NT2/D1 (cell line): ENCODE measurements around the gene RANBP17.

Source experiments
- DNase-seq: peaks from one replicate; pipeline ENCODE4 v3.0.0-alpha.2; 2011; ENCODE audit warnings: low read depth, low spot score
- H3K27me3 ChIP-seq: 2 replicates; pipeline ENCODE4 v1.6.0; 2011; ENCODE audit warnings: mild to moderate bottlenecking; ENCODE audit not compliant: insufficient read length, insufficient read depth
- H3K36me3 ChIP-seq: 2 replicates; pipeline ENCODE4 v1.6.1; 2011; ENCODE audit warnings: mild to moderate bottlenecking, low read length, mixed read lengths; ENCODE audit not compliant: insufficient read depth, insufficient read length
- H3K4me1 ChIP-seq: 2 replicates; pipeline ENCODE4 v1.5.1; 2011; ENCODE audit not compliant: insufficient read depth, insufficient read length
- H3K4me3 ChIP-seq: 2 replicates; pipeline ENCODE4 v1.5.1; 2011; ENCODE audit warnings: low read depth; ENCODE audit not compliant: insufficient read length
- H3K9ac ChIP-seq: 2 replicates; pipeline ENCODE4 v1.6.0; 2011; ENCODE audit warnings: low read depth; ENCODE audit not compliant: insufficient read length
- H3K9me3 ChIP-seq: 2 replicates; pipeline ENCODE4 v1.5.1; 2011; ENCODE audit warnings: mild to moderate bottlenecking, low read length; ENCODE audit not compliant: insufficient read depth
- SUZ12 ChIP-seq: IDR thresholded peaks from 2 replicates; pipeline ENCODE4 v1.6.1; 2011; ENCODE audit not compliant: insufficient read length, insufficient read depth; ENCODE audit errors: extremely low read depth
- YY1 ChIP-seq: IDR thresholded peaks from 2 replicates; pipeline ENCODE4 v1.6.1; 2011; ENCODE audit not compliant: insufficient read length, insufficient read depth
- ZNF274 ChIP-seq: IDR thresholded peaks from 2 replicates; pipeline ENCODE4 v1.6.1; 2011; ENCODE audit warnings: mild to moderate bottlenecking, low read depth, low read length

Gene RANBP17

GRCh38 chr5:171221916-171222315, 360.1 kb downstream of the RANBP17 start:
- H3K27me3 ChIP-seq = no peaks in the 10 kb centered on the region
- no peaks in the 10 kb centered on the region for H3K36me3 ChIP-seq
- H3K9me3 ChIP-seq = no peaks in the 10 kb centered on the region
- no peak for DNase-seq
- TF ChIP-seq SUZ12 = no peak
- no peak for TF ChIP-seq YY1
- H3K9ac ChIP-seq = no peak overlapping the region
- H3K4me1 ChIP-seq = no peaks in the 10 kb centered on the region
- no peak overlapping the region for H3K4me3 ChIP-seq

DNA sequence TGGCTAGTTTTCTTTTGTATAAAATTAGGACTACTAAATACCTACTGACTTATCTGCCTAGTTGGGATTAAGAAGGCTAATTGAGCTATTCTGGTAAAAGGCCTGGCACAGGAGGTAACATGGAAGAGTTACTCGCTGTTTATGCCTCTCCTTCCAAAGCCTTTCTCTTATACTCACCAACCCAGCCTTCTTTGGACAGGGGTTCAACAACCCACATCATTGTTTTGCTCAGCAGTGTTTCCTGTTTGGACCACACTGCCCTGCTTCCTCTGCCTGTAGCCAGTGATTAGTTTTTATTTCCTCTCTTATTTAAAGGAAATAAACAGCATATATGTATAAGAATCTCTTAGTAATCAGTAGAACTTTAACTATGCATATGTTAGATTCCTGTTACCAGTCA, 362.1 kb downstream of the RANBP17 start:
- no peak overlapping the region for H3K4me3 ChIP-seq
- TF ChIP-seq SUZ12 (no peak), ZNF274 (no peak), YY1 (no peak)
- no peak overlapping the region for H3K9ac ChIP-seq
- no peaks in the 10 kb centered on the region for H3K4me1 ChIP-seq
- no peaks in the 10 kb centered on the region for H3K9me3 ChIP-seq
- H3K27me3 ChIP-seq = no peaks in the 10 kb centered on the region
- no peaks in the 10 kb centered on the region for H3K36me3 ChIP-seq
- no peak for DNase-seq

- no peak for DNase-seq
- TF ChIP-seq ZNF274 = no peak
- TF ChIP-seq SUZ12 = no peak
- no peak for TF ChIP-seq YY1
- Histone ChIP-seq H3K27me3 (no peaks in the 10 kb centered on the region), H3K36me3 (no peaks in the 10 kb centered on the region), H3K4me3 (no peak overlapping the region), H3K9me3 (no peaks in the 10 kb centered on the region), H3K9ac (no peak overlapping the region), H3K4me1 (no peaks in the 10 kb centered on the region)
Observed at GRCh38 chr5:171226096-171226754, 364.4 kb downstream of the RANBP17 start.

GRCh38 chr5:171226864-171227263, 365.0 kb downstream of the RANBP17 start:
- H3K9ac ChIP-seq = no peak overlapping the region
- TF ChIP-seq YY1 (no peak), ZNF274 (no peak), SUZ12 (no peak)
- H3K4me1 ChIP-seq = no peaks in the 10 kb centered on the region
- H3K36me3 ChIP-seq = no peaks in the 10 kb centered on the region
- no peaks in the 10 kb centered on the region for H3K27me3 ChIP-seq
- no peak overlapping the region for H3K4me3 ChIP-seq
- H3K9me3 ChIP-seq = no peaks in the 10 kb centered on the region
- no peak for DNase-seq

- no peak overlapping the region for H3K9ac ChIP-seq
- H3K4me1 ChIP-seq = no peaks in the 10 kb centered on the region
- no peak overlapping the region for H3K4me3 ChIP-seq
- H3K27me3 ChIP-seq = no peaks in the 10 kb centered on the region
- H3K36me3 ChIP-seq = no peaks in the 10 kb centered on the region
- no peak for TF ChIP-seq YY1
- TF ChIP-seq ZNF274 = no peak
- TF ChIP-seq SUZ12 = no peak
- no peaks in the 10 kb centered on the region for H3K9me3 ChIP-seq
- no peak for DNase-seq
Observed at GRCh38 chr5:171236651-171237050, 374.8 kb downstream of the RANBP17 start.

DNA sequence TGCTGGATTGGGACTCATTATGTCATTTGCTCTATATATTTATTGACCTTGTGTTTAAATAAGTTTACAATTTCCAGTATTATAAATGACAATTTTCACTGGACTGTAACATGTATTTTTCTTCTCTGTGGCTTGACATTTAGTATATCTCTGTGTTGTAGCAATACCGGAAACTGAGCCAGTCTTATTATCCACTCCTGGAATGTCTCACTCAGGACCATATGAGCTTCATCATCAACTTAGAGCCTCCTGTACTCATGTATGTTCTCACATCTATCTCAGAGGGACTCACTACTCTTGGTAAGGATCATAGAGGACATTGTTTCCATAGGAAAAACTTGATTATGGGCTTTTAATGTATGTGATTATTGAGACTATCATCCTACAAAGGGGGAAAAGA, 380.7 kb downstream of the RANBP17 start:
- TF ChIP-seq YY1 = no peak
- no peak for TF ChIP-seq SUZ12
- no peak for TF ChIP-seq ZNF274

DNA sequence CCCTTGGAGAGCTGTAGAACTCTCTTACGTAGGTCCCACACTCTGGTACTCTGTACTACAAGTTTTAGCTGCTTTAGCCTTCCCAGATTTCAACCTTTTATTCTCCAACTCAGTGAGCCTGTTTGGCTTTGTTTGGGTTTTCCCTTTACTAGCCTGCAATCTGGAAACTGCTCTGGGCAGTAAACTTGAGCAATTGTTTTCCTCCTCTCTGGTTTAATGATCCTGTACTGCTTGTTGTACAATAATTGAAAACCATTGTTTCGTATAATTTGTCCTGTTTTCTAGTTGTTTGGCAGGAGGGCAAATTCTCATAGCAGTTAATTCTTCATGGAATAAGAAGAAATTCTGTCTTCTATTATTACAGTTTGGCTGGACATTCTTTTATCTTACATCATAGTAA, 384.4 kb downstream of the RANBP17 start:
- no peaks in the 10 kb centered on the region for H3K4me1 ChIP-seq
- peaks cover 8% of the 10 kb centered on the region; the same call in 1 of the 2 replicates for H3K9me3 ChIP-seq
- no peaks in the 10 kb centered on the region for H3K36me3 ChIP-seq
- TF ChIP-seq SUZ12 = no peak
- no peak overlapping the region for H3K4me3 ChIP-seq
- DNase-seq = no peak
- no peak overlapping the region for H3K9ac ChIP-seq
- no peaks in the 10 kb centered on the region for H3K27me3 ChIP-seq

More for the DNA sequence above, 380.7 kb downstream of the RANBP17 start:
- no peaks in the 10 kb centered on the region for H3K9me3 ChIP-seq
- H3K36me3 ChIP-seq = no peaks in the 10 kb centered on the region
- no peak for DNase-seq
- no peaks in the 10 kb centered on the region for H3K27me3 ChIP-seq
- H3K9ac ChIP-seq = no peak overlapping the region
- H3K4me1 ChIP-seq = no peaks in the 10 kb centered on the region
- no peak overlapping the region for H3K4me3 ChIP-seq

DNA sequence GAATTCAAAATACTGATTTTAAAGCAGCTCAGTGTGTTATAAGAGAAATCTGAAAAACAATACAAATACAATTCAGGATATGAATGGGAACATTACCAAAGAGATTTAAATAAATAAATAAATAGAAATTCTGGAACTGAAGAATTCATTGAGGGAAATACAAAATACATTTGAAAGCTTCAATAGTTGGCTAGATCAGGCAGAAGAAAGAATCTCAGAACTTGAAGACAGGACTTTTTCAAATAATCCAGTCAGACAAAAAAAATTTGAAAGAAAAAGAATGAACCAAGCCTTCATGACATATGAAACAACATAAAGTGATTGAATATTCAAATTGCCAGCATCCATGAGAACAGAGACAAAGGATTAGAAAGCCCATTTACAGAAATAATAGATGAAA, 387.6 kb downstream of the RANBP17 start:
- DNase-seq = no peak
- H3K9me3 ChIP-seq = peaks cover 8% of the 10 kb centered on the region; the same call in 1 of the 2 replicates
- H3K27me3 ChIP-seq = no peaks in the 10 kb centered on the region
- no peak overlapping the region for H3K9ac ChIP-seq
- no peaks in the 10 kb centered on the region for H3K4me1 ChIP-seq
- H3K36me3 ChIP-seq = no peaks in the 10 kb centered on the region
- no peak for TF ChIP-seq SUZ12
- TF ChIP-seq ZNF274 = no peak
- TF ChIP-seq YY1 = no peak
- H3K4me3 ChIP-seq = no peak overlapping the region
